ENCODE results near the gene KIAA0408.

DNA sequence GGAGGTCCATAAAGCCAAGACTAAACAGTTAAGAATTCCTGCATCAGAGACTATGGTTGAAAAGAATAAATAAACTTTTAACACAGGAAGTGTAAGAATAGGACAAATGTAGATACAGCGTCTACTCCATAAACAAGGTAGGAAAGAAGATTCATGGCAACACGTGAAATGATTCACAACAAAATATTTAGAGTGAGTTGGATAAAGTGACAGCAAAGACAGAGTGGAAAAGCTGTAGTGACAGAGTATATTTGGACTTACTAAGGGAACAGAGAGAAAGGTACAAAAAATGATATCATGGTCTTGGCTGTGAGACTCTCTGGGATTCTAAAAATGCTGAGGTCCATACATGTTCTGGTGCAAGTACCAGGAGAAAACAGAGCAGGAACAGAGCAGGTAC lies 21.9 kb upstream of the KIAA0408 start:
- no peak for TF ChIP-seq CTCF (IDR thresholded peaks at IDR 0.05)
- no peak for TF ChIP-seq POLR2AphosphoS5 (IDR thresholded peaks at IDR 0.05)
- TF ChIP-seq EP300 (IDR thresholded peaks at IDR 0.05), result no peak
- TF ChIP-seq POLR2A (IDR thresholded peaks at IDR 0.05; ENCODE audit: low read depth), result no peak

All from esophagus muscularis mucosa (tissue), 4 donors.